GM18519 (cell line): Measurements from ENCODE around the gene AMIGO2.
"Not testable (repeated sequence)": the region's sequence is repeated elsewhere in the genome, so short reads cannot be mapped to it uniquely, and the experiment has no call there.

Source experiments
- ATAC-seq: cut with Tn5 transposase; IDR thresholded peaks from one replicate; pipeline ENCODE4 v1.9.1; 2021; ENCODE audit warnings: mild to moderate bottlenecking, moderate library complexity; ENCODE audit not compliant: unreplicated experiment, low FRiP score

Gene AMIGO2, protein sequence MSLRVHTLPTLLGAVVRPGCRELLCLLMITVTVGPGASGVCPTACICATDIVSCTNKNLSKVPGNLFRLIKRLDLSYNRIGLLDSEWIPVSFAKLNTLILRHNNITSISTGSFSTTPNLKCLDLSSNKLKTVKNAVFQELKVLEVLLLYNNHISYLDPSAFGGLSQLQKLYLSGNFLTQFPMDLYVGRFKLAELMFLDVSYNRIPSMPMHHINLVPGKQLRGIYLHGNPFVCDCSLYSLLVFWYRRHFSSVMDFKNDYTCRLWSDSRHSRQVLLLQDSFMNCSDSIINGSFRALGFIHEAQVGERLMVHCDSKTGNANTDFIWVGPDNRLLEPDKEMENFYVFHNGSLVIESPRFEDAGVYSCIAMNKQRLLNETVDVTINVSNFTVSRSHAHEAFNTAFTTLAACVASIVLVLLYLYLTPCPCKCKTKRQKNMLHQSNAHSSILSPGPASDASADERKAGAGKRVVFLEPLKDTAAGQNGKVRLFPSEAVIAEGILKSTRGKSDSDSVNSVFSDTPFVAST

GRCh38 chr12:47079468-47079980 is at the start of gene AMIGO2, which contains the start of gene PCED1B:
Gene AMIGO2, minus strand, starts transcription at chr12:47079959. Its CDS starts 957 bp downstream, at chr12:47079002.
Gene PCED1B, plus strand, starts transcription at chr12:47079621. Its CDS starts 155,443 bp downstream, at chr12:47235064.
- ATAC-seq: no peak

DNA sequence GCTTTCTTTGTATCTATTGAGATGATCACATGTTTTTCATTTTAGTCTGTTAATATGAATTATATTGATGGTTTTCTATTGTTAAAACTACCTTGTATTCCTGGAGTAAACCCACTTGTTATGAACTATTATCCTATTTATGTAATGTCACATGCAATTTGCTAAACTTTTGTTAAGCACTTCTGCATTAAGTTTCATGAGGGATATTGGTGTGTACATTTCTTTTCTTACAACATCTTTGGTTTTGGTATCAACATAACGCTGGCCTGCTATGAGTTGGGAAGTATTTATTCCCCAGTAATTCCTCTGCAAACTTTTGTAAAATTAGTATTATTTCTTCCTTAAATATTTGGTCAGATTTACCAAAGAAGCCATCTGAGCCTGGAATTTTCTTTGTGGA is 46.5 kb upstream of the AMIGO2 start:
- ATAC-seq: no peak

- ATAC-seq: no peak
Observed at GRCh38 chr12:47124451-47124850, 44.7 kb upstream of the AMIGO2 start.

DNA sequence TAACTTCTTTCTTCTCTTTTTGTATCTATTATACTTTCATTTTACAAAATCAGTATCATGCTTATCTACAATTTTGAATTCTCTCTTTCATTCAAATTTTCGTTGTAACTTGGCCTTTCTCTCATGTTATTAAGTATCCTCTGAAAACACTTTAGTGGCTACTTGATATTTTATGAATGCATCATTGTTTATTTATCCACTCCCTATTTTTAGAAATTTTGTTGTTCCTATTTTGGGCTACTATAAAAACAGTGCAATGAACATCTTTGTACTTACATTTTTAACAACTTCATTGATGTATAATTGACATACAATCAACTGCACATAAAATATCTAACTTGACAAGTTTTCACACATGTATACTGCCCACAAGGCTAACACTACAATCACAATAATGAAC is 44.0 kb upstream of the AMIGO2 start:
- no peak for ATAC-seq

- ATAC-seq: no peak
Observed at GRCh38 chr12:47122602-47123001, 42.8 kb upstream of the AMIGO2 start.

DNA sequence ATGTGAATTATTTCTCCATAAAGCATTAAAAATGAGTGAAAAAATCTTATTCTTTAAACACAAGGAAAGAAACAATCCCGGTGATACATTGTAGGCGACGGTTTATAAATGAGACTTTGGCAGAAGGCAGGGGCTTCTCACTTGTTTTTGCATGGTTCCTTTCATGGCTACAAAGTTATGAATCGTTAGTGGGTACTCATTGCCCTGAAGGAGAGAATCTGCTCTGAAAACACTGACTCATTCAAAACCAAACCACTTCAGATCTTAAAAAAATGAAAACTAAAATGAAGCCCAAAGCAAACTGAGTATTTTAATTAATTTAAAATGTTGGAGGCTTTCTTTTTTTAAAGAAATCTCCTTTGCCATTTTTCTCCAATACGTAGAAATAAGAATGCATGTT is 41.4 kb upstream of the AMIGO2 start:
- ATAC-seq: no peak

DNA sequence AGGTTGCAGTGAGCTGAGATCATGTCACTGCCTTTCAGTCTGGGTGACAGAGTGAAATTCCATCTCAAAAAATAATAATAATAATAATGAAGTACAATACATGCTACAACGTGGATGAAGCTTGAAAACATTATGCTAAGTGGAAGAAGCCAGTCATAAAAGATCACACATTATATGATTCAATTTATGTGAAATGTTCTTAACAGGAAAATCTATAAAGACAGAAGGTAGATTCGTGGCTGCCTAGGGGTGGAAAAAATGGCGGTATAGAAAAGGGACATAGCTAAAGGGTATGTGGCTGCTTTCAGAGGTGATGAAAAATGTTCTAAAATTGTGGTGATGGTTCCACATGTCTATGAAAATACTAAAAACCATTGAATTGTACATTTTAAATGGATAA is 41.0 kb upstream of the AMIGO2 start:
- ATAC-seq: no peak

GRCh38 chr12:47117305-47117704 is 37.5 kb upstream of the AMIGO2 start:
- ATAC-seq: not testable (repeated sequence)

DNA sequence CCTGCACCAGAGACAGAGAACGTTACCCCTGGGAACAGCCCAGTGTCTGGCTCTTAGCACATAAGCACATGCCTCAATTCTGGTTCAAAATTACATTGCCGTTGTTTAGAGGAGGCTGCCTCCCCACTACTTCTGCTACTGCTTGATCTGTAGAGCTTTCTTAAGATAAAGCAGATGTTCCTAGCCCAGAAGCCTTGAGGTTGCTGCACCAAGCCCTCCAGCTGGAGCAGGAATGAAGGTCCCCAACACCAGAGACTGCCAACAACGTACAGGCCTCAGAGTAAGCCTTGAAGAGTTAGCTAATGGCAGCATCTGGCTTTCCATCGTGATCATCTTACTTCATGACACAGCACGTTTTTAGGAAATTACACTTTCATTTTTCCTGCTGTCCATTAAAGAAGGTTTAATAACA is 34.7 kb upstream of the AMIGO2 start:
- no peak for ATAC-seq

- no peak for ATAC-seq
Observed at GRCh38 chr12:47112679-47113078, 32.9 kb upstream of the AMIGO2 start.

- ATAC-seq: no peak
Observed at GRCh38 chr12:47111854-47112253, 32.1 kb upstream of the AMIGO2 start.

GRCh38 chr12:47111392-47111778 is 31.6 kb upstream of the AMIGO2 start:
- no peak for ATAC-seq

- ATAC-seq: no peak
Observed at GRCh38 chr12:47110718-47111391, 31.1 kb upstream of the AMIGO2 start.

DNA sequence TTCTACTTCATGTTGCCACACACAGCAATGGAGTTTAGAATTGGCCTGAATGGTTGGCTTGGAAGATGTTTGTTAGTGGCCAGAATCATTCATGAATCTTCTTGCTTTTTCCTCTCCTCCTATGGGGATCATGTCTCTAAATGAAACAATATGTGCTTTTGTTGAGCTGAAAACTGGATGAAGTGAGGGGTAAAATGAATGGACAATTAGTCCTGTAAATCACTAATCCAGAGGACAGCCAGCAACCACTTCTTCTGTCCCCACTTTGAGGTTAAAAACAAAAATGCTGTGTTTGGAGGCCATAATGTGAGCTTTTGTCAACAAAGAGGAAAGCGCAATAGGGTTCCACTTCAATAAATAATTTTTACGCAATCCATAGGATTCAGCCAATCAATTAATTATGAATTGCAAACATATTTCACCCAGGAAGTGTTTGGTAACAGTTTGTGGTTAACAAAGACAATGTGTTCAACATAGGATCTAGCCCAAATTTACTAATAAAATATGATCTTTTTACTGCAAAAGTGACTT is 30.3 kb upstream of the AMIGO2 start:
- ATAC-seq: no peak

DNA sequence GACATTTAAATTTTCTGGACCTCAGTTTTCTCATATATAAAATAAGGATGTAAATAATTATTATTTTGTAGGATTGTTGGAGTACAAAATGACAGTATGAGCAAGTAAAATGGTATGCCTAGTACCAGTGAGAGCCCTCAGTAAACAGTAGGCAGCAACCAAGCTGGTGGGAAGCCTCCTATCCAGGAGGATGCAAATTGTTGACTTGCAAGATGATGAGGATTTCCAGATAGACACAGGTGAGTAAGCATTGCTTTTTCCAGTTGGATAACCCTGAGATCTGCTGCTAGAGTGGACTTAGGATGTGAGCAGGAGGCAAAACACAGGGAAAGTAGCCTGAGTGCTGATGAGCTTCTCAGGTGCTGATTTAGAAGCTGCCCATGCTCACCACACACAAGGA is 28.2 kb upstream of the AMIGO2 start:
- no peak for ATAC-seq

DNA sequence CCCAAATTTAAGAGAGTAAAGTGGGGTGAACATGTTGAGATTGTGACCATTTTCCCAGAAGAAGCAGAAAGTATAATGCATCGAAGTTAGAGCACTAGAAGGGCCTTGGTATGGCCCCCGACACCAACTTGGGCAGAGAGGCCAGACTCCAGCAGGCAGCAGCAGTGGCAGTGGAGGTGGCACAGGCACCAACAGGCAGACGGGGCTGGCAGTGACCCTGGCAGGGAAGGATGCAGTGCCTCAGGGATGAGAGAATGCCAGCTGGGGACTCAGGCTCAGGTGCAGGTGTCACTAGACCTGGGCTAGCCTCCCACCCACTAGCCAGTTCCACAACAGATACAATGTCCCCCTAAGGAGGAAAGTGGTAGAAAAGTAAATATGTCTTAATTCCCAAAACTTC is 27.7 kb upstream of the AMIGO2 start:
- ATAC-seq: no peak

- ATAC-seq: no peak
Observed at GRCh38 chr12:47105914-47106674, 26.3 kb upstream of the AMIGO2 start.

DNA sequence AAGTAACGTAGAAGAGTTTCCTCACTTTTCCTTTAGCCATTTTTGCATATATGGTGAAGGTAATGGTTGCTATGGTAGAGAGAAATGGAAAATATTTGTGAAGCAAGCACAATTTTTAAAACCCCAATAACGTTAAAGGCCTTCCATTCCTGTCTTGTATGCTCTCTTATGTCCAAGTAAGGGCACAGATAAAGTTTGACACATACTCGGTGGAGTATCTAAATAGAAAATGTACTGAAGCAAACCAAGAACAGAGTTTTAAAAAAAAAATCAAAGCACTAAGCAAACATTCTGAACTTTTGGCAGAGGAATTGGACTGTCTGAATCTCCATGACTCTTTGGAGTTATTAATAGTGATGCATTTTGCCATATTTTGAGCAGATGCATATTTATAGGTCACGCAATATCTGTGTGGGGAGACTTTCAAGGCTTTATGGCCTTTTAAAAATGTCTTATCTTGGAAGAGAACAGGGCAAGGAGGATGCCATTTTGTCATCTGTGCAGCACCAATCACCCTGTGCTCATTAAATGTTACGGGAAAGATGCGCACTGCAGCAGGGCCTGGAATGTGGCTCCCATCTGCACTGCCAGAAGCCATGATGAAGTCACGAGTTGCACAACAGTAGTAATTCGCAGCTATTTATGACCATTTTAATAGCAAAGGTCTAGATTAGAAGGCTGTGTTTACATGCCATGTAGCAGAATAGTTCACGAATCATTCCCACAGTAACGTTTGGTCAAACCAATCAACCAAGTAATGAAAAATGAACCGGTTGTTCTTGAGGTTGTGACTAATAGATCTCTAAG is 23.3 kb upstream of the AMIGO2 start:
- no peak for ATAC-seq

- ATAC-seq: no peak
Observed at GRCh38 chr12:47102406-47102805, 22.6 kb upstream of the AMIGO2 start.

GRCh38 chr12:47100160-47100559 is 20.4 kb upstream of the AMIGO2 start:
- ATAC-seq: no peak
